ENCODE results near the gene GPN2. TPM values are rescaled to one million over a fixed set of nuclear protein-coding genes. Genes with fewer than 3 reads are reported as not detected.
A peak's percentile ranks its signal among the peaks of the same experiment; 100 is the strongest.

The GPN2 gene
- total and polyA plus RNA-seq, 9 of the 15 experiments (the other 6 are each of a cell fraction or from before 2014, with no cell fraction given): 9.9 to 58.8 (median 20.4) TPM

DNA sequence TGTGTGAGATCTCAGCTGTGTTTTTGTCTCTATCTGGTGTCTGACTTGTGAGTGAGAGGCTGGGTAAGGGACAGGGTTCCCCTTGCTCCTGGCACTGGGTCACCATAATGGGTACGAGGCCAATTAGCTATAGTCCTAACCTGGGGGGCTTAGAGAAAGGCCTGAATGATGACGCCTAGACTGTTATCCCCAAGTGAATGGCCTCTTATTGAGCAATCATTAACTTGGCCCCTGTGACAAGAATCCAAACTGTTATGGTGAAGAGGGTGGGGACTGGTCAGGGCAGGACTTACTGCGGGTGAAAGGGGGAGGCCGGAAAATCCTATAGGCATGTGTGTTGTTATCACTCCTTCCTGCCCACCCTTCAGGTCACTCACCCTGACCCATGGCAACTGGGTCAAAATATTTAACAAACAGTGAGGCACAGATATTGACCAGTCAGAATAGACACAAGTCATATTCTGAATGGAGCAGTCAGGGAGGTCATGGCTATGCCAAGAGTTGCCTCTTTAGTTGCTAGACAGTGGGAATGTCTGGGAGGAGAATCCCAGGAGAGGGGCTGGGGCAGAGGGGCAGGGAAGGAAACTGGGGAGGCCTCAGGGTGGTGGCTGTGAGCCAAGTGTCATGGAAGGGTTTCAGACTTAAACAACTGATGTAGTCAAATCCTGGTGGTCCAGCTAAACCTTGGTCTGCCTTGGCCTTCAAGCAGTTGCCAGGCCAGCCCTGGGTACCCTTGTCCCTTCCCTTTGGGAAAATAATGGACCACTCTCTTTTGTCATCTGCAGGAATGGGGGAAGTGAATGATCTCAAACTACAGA, 20.5 kb upstream of the GPN2 start (continued):
- TF ChIP-seq, protein P1, sequence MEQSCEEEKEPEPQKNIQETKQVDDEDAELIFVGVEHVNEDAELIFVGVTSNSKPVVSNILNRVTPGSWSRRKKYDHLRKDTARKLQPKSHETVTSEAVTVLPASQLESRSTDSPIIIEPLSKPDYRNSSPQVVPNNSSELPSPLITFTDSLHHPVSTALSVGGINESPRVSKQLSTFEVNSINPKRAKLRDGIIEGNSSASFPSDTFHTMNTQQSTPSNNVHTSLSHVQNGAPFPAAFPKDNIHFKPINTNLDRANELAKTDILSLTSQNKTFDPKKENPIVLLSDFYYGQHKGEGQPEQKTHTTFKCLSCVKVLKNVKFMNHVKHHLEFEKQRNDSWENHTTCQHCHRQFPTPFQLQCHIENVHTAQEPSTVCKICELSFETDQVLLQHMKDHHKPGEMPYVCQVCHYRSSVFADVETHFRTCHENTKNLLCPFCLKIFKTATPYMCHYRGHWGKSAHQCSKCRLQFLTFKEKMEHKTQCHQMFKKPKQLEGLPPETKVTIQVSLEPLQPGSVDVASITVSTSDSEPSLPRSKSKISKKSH (CRISPR knock-in tag; IDR thresholded peaks at IDR 0.05): no peak
- no peak for TF ChIP-seq SIRT6 (IDR thresholded peaks at IDR 0.05; ENCODE audit: low read depth, low read length)
- no peak for TF ChIP-seq MAFF (IDR thresholded peaks at IDR 0.05; ENCODE audit: low read length)
- no peak for TF ChIP-seq NR2C2 (CRISPR knock-in tag; IDR thresholded peaks at IDR 0.05)
- TF ChIP-seq NR2C2 (tag; IDR thresholded peaks at IDR 0.05): peak; percentile 40; the same call in 1 of the 2 replicates
- TF ChIP-seq CEBPG (CRISPR knock-in tag; IDR thresholded peaks at IDR 0.05): peak; percentile 72
- TF ChIP-seq CEBPG (tag; conservative IDR thresholded peaks at IDR 0.05 in 1 of 2, IDR thresholded peaks at IDR 0.05 in 1 of 2): peak; percentile 73 to 76
- no peak for TF ChIP-seq PURB (CRISPR knock-in tag; IDR thresholded peaks at IDR 0.05; ENCODE audit: low read depth)
- peak; percentile 17; the same call in 1 of the 2 replicates for TF ChIP-seq HMBOX1 (IDR thresholded peaks at IDR 0.05)
- peak; percentile 24; the same call in 1 of the 2 replicates for TF ChIP-seq NFIC (IDR thresholded peaks at IDR 0.05)

Data from K562 (cell line).